ENCODE results near the gene SLC51A.

DNA sequence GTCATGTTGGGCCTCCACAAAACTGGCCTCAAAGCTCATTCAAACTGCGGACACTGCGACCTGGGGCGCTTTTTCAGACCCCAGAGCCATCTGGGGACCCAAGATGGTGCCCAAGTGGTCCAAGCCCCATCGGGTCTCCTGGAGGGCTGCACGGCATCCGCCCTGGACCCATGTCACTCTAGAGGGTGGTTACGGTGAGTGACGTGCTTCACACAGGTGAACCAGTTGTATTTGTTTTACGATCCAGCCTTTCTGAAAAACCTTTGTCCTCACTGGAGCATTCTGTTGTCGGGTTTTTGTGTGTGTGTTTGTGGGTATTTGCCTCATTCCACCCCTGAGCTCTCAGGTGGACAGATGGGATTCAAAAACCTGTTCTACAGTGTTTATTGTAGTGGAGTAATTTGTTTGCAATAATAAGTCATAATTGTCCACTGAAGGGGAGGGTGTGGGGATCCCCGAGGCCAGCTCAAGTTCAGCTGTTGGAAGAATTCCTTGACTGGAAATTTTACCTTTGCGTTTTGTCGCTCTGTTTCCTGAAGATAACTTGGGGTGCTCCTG lies 1.9 kb downstream of the SLC51A start:
- TF ChIP-seq, protein P1, sequence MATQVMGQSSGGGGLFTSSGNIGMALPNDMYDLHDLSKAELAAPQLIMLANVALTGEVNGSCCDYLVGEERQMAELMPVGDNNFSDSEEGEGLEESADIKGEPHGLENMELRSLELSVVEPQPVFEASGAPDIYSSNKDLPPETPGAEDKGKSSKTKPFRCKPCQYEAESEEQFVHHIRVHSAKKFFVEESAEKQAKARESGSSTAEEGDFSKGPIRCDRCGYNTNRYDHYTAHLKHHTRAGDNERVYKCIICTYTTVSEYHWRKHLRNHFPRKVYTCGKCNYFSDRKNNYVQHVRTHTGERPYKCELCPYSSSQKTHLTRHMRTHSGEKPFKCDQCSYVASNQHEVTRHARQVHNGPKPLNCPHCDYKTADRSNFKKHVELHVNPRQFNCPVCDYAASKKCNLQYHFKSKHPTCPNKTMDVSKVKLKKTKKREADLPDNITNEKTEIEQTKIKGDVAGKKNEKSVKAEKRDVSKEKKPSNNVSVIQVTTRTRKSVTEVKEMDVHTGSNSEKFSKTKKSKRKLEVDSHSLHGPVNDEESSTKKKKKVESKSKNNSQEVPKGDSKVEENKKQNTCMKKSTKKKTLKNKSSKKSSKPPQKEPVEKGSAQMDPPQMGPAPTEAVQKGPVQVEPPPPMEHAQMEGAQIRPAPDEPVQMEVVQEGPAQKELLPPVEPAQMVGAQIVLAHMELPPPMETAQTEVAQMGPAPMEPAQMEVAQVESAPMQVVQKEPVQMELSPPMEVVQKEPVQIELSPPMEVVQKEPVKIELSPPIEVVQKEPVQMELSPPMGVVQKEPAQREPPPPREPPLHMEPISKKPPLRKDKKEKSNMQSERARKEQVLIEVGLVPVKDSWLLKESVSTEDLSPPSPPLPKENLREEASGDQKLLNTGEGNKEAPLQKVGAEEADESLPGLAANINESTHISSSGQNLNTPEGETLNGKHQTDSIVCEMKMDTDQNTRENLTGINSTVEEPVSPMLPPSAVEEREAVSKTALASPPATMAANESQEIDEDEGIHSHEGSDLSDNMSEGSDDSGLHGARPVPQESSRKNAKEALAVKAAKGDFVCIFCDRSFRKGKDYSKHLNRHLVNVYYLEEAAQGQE (IDR thresholded peaks at IDR 0.05; ENCODE audit: low read depth), result no peak
- TF ChIP-seq TAF1 (IDR thresholded peaks at IDR 0.05; ENCODE audit: low read depth) (no peak), TEAD4 (IDR thresholded peaks at IDR 0.05) (no peak)

All from Ishikawa (cell line).